GM12878 (cell line): ENCODE results near the gene PSMB5. TPM values are rescaled to one million over a fixed set of nuclear protein-coding genes. Genes with fewer than 3 reads are reported as not detected.

Experiments used
- RB1 ChIP-seq: fragments of 450-650 bp; formaldehyde crosslinking; IDR thresholded peaks from 2 replicates; pipeline ENCODE4 v1.6.1; 2017; ENCODE audit warnings: mild to moderate bottlenecking, borderline replicate concordance
- SMAD5 ChIP-seq: IDR thresholded peaks from 2 replicates; pipeline ENCODE4 v1.6.1; 2016; ENCODE audit warnings: antibody characterized with exemption, low read depth
- polyA plus RNA-seq, 11 experiments: library from polyadenylated mRNA; depleted of rRNA in 4 of 11; unstranded in 6 of 11; stranded (reverse) in 5 of 11; fragments of >200 nt; fragmentation: Nextera tagmentation in 4 of 11; fragmentation: Illumina TruSeq in 1 of 11; extraction: Ambion mirVana in 4 of 11; extraction: Trizol in 1 of 11; gene quantifications; 1 replicate in 1 of 11; 2 replicates in 10 of 11; pipeline versions ENCODE4 v1.2.1 to v1.2.3, GENCODE V29; 2011 to 2016; ENCODE audit warnings: inconsistent platforms in 2 of 11, missing spikeins in 2 of 11, low read depth in 1 of 11
- total RNA-seq, 4 experiments: library from RNA; depleted of rRNA in 3 of 4; stranded (reverse); fragments of >200 nt in 3 of 4; fragmentation: Illumina TruSeq in 1 of 4; extraction: Trizol in 1 of 4; gene quantifications; 2 replicates each; pipeline versions ENCODE4 v1.2.1 to v1.2.3, GENCODE V29; 2013 to 2021
- TF ChIP-seq, protein P1 (sequence below): IDR thresholded peaks from 2 replicates; pipeline ENCODE4 v1.6.1; 2011; ENCODE audit warnings: mild to moderate bottlenecking, low read depth, low read length, moderate library complexity; ENCODE audit not compliant: insufficient replicate concordance
- TF ChIP-seq, protein P2 (sequence below), 3 experiments: IDR thresholded peaks in 2 of 3; conservative IDR thresholded peaks in 1 of 3; 2 replicates each; pipeline ENCODE4 v1.5.1; 2011; ENCODE audit warnings: low read depth in 3 of 3, low read length in 3 of 3, mild to moderate bottlenecking in 3 of 3, control low read depth in 2 of 3, moderate library complexity in 2 of 3, inconsistent platforms in 1 of 3, mixed read lengths in 1 of 3; ENCODE audit not compliant: control insufficient read depth in 2 of 3, insufficient read depth in 1 of 3; ENCODE audit errors: extremely low read depth in 1 of 3

PSMB5 gene
- total and polyA plus RNA-seq, 10 of the 15 experiments (the other 5 are each of a cell fraction or from before 2014, with no cell fraction given): 84.5 to 802 (median 144) TPM

DNA sequence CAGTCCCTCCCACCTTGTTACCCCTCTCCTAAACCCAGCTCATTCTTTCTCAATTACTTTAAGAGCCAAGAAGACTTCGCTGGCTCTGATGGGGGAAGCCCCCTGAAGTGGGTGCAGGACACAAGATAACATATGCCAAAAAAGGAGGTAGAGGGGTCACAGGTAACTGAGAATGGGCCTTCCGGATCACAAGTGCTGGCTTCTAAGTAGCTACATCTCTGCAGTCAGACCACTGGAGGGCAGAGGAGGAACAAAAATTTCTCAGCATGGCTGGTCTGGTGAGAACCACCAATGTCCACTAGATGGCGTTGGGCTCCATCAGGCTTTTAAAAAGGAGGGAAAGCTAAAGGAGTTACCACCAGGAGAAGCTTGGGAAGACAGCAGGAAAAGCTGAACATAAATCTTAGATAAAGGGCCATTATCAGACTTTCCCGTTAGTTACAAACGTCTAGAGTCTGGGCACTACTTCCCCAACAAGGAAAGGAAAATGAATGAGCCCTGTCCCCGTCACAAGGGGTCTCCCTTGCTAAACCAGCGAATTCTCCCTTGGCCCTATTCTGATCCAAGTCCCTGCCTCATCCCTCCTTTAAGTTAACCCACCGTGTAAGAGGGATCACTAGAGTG is 34.2 kb upstream of the PSMB5 start (continued):
- TF ChIP-seq RB1 (peak; percentile 91; the same call in 1 of the 2 replicates), SMAD5 (0 out of 2 replicates have a peak, but pooled peaks have one; percentile 34)
- TF ChIP-seq, protein P1, sequence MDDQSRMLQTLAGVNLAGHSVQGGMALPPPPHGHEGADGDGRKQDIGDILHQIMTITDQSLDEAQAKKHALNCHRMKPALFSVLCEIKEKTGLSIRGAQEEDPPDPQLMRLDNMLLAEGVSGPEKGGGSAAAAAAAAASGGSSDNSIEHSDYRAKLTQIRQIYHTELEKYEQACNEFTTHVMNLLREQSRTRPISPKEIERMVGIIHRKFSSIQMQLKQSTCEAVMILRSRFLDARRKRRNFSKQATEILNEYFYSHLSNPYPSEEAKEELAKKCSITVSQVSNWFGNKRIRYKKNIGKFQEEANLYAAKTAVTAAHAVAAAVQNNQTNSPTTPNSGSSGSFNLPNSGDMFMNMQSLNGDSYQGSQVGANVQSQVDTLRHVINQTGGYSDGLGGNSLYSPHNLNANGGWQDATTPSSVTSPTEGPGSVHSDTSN: no peak
- TF ChIP-seq, protein P2, sequence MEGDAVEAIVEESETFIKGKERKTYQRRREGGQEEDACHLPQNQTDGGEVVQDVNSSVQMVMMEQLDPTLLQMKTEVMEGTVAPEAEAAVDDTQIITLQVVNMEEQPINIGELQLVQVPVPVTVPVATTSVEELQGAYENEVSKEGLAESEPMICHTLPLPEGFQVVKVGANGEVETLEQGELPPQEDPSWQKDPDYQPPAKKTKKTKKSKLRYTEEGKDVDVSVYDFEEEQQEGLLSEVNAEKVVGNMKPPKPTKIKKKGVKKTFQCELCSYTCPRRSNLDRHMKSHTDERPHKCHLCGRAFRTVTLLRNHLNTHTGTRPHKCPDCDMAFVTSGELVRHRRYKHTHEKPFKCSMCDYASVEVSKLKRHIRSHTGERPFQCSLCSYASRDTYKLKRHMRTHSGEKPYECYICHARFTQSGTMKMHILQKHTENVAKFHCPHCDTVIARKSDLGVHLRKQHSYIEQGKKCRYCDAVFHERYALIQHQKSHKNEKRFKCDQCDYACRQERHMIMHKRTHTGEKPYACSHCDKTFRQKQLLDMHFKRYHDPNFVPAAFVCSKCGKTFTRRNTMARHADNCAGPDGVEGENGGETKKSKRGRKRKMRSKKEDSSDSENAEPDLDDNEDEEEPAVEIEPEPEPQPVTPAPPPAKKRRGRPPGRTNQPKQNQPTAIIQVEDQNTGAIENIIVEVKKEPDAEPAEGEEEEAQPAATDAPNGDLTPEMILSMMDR (IDR thresholded peaks at IDR 0.05 in 2 of 3, conservative IDR thresholded peaks at IDR 0.05 in 1 of 3; ENCODE audit: control insufficient read depth in 2 of 3, extremely low read depth in 1 of 3, insufficient read depth in 1 of 3, low read depth in 3 of 3, low read length in 3 of 3): peak; percentile 97 to 100 (median 99)
